Nucleus accumbens (tissue), 56 donors: ENCODE results near the gene ACLY.
"Not testable (repeated sequence)": the region's sequence is repeated elsewhere in the genome, so short reads cannot be mapped to it uniquely, and the experiment has no call there.

ENCODE experiments used
- DNase-seq, 56 donors: peaks; one replicate each; lab custom pipeline; 2025; lab: John Stamatoyannopoulos, UW

ACLY gene

GRCh38 chr17:41941168-41941567, 22.4 kb upstream of the ACLY start:
- DNase-seq = no peak

- DNase-seq = no peak
Measured at GRCh38 chr17:41939693-41940090, 20.9 kb upstream of the ACLY start.

GRCh38 chr17:41939044-41939692, 20.4 kb upstream of the ACLY start:
- no peak for DNase-seq

GRCh38 chr17:41937970-41938954, 19.5 kb upstream of the ACLY start:
- DNase-seq = no peak

- DNase-seq = no peak
Measured at GRCh38 chr17:41935641-41936040, 16.9 kb upstream of the ACLY start.

- no peak for DNase-seq
Measured at GRCh38 chr17:41932816-41933389, 14.2 kb upstream of the ACLY start.

- DNase-seq = not testable (repeated sequence)
Measured at GRCh38 chr17:41931715-41932114, 13.0 kb upstream of the ACLY start.

- not testable (repeated sequence) for DNase-seq
Measured at GRCh38 chr17:41930833-41931156, 12.0 kb upstream of the ACLY start.

- peak; percentile 61 to 97 (median 92) for DNase-seq
Measured at GRCh38 chr17:41930009-41930832, 11.5 kb upstream of the ACLY start, which contains the start of gene ODAD4. Gene ODAD4 (plus strand): TSS chr17:41930617. CDS start chr17:41930724, 107 bp downstream.

- DNase-seq = no peak
Measured at GRCh38 chr17:41928693-41929251, 10.0 kb upstream of the ACLY start.

GRCh38 chr17:41925991-41926590, 7.3 kb upstream of the ACLY start:
- DNase-seq = no peak

GRCh38 chr17:41920580-41920955, 1.8 kb upstream of the ACLY start:
- no peak for DNase-seq

- peak in 3 of 56 donors; percentile 24 to 32 (median 32) for DNase-seq
Measured at GRCh38 chr17:41919840-41920579, 1.3 kb upstream of the ACLY start.

GRCh38 chr17:41919165-41919817, 540 bp upstream of the ACLY start:
- DNase-seq = peak in 20 of 56 donors; percentile 42 to 81 (median 68)

- peak in 20 of 56 donors; percentile 5 to 49 (median 28) for DNase-seq
Measured at GRCh38 chr17:41917679-41918313, 955 bp downstream of the ACLY start.

GRCh38 chr17:41917192-41917591, 1.6 kb downstream of the ACLY start:
- DNase-seq = no peak

- no peak for DNase-seq
Measured at GRCh38 chr17:41915566-41915965, 3.2 kb downstream of the ACLY start.

- no peak for DNase-seq
Measured at GRCh38 chr17:41915020-41915419, 3.7 kb downstream of the ACLY start.
